Keratinocyte (primary cell): Measurements from ENCODE around the gene ADCY7. TPM values are rescaled to one million over a fixed set of nuclear protein-coding genes. Genes with fewer than 3 reads are reported as not detected.

Experiments used
- DNase-seq: peaks from one replicate; pipeline ENCODE4 v3.0.0-alpha.2; 2011; ENCODE audit warnings: low read depth, missing footprints, low spot score
- FAIRE-seq: peaks from 2 replicates; lab custom pipeline; 2011; peaks lifted over from hg19 to GRCh38; lab: Jason Lieb, UNC
- H2AFZ ChIP-seq: 2 replicates; pipeline ENCODE4 v1.6.0; 2012; ENCODE audit warnings: low read length, control low read depth, inconsistent platforms; ENCODE audit not compliant: control insufficient read depth
- H3K27ac ChIP-seq: 2 replicates; pipeline ENCODE4 v1.5.1; 2011; ENCODE audit warnings: low read length; ENCODE audit not compliant: control insufficient read depth, insufficient read depth
- H3K27me3 ChIP-seq: 3 replicates; pipeline ENCODE4 v1.6.0; 2011; ENCODE audit warnings: low read length; ENCODE audit not compliant: control insufficient read depth, insufficient read depth; ENCODE audit errors: extremely low read depth
- H3K36me3 ChIP-seq, 2 experiments: 2 replicates in 1 of 2; 3 replicates in 1 of 2; pipeline ENCODE4 v1.5.1; 2011; ENCODE audit warnings: low read length in 2 of 2, mild to moderate bottlenecking in 1 of 2; ENCODE audit not compliant: control insufficient read depth in 2 of 2, insufficient read depth in 2 of 2; ENCODE audit errors: extremely low read depth in 1 of 2
- H3K4me1 ChIP-seq: 3 replicates; pipeline ENCODE4 v1.5.1; 2011; ENCODE audit warnings: low read length; ENCODE audit not compliant: control insufficient read depth, insufficient read depth; ENCODE audit errors: extremely low read depth
- H3K4me2 ChIP-seq: 3 replicates; pipeline ENCODE4 v1.6.0; 2011; ENCODE audit warnings: low read depth, low read length; ENCODE audit not compliant: control insufficient read depth, insufficient read depth; ENCODE audit errors: extremely low read depth
- H3K4me3 ChIP-seq, 3 experiments: fragments of 200-600 bp in 1 of 3; sonication (generic) in 1 of 3; 2 replicates in 2 of 3; 3 replicates in 1 of 3; pipeline ENCODE4 v1.5.1; 2011 to 2016; ENCODE audit warnings: low read length in 3 of 3, mild to moderate bottlenecking in 3 of 3, control low read depth in 2 of 3, inconsistent platforms in 1 of 3, low read depth in 1 of 3, mixed read lengths in 1 of 3, mixed run types in 1 of 3, moderate library complexity in 1 of 3; ENCODE audit not compliant: control insufficient read depth in 2 of 3, insufficient read depth in 2 of 3; ENCODE audit errors: extremely low read depth in 1 of 3
- H3K79me2 ChIP-seq: 2 replicates; pipeline ENCODE4 v1.6.0; 2012; ENCODE audit warnings: low read length; ENCODE audit not compliant: control insufficient read depth, insufficient read depth
- H3K9ac ChIP-seq: 3 replicates; pipeline ENCODE4 v1.6.0; 2011; ENCODE audit warnings: low read length; ENCODE audit not compliant: control insufficient read depth, insufficient read depth; ENCODE audit errors: extremely low read depth
- H3K9me1 ChIP-seq: 3 replicates; pipeline ENCODE4 v1.6.0; 2011; ENCODE audit warnings: low read length; ENCODE audit not compliant: control insufficient read depth, insufficient read depth; ENCODE audit errors: extremely low read depth
- H3K9me3 ChIP-seq: 2 replicates; pipeline ENCODE4 v1.5.1; 2012; ENCODE audit warnings: low read depth, low read length; ENCODE audit not compliant: control insufficient read depth
- H4K20me1 ChIP-seq: 3 replicates; pipeline ENCODE4 v1.6.0; 2011; ENCODE audit warnings: low read length; ENCODE audit not compliant: control insufficient read depth, insufficient read depth; ENCODE audit errors: extremely low read depth
- CTCF ChIP-seq, 3 experiments: IDR thresholded peaks in 1 of 3; conservative IDR thresholded peaks in 1 of 3; optimal IDR thresholded peaks in 1 of 3; 2 replicates in 2 of 3; 3 replicates in 1 of 3; pipeline versions ENCODE3 to v1.5.1; 2011; ENCODE audit warnings: low read length in 3 of 3, mild to moderate bottlenecking in 3 of 3, moderate library complexity in 2 of 3, control low read depth in 1 of 3, inconsistent platforms in 1 of 3; ENCODE audit not compliant: insufficient read depth in 2 of 3; ENCODE audit errors: extremely low read depth in 1 of 3
- EZH2 ChIP-seq: IDR thresholded peaks from one replicate; pipeline ENCODE4 v1.6.1; 2012; ENCODE audit warnings: inconsistent platforms, mild to moderate bottlenecking, low read length, moderate library complexity
- dilution Hi-C: fragments of 300-500 bp; cut with MboI; formaldehyde crosslinking; loops from one replicate; pipeline ENCODE4 v1.7.0; 2020; ENCODE audit warnings: low sequenced_read_pairs; ENCODE audit not compliant: extremely low pct_ligation_motif_present
- polyA plus RNA-seq, 5 experiments: library from polyadenylated mRNA; depleted of rRNA in 3 of 5; stranded (reverse) in 3 of 5; stranded (forward) in 1 of 5; unstranded in 1 of 5; fragments of >200 nt; gene quantifications; 1 replicate in 1 of 5; 2 replicates in 3 of 5; 3 replicates in 1 of 5; pipeline versions ENCODE4 v1.2.1 to v1.2.3, GENCODE V29; 2011 to 2012; ENCODE audit warnings: missing spikeins in 2 of 5, low read depth in 1 of 5, low replicate concordance in 1 of 5

ADCY7 gene
- polyA plus RNA-seq, 1 donor (not counting 4 experiments of a cell fraction or from before 2014, with no cell fraction given) = 5.1 TPM

GRCh38 chr16:50303605-50304466 lies 37.5 kb downstream of the ADCY7 start:
- Histone ChIP-seq H3K4me1 (no peaks in the 10 kb centered on the region), H3K4me3 (no peak overlapping the region), H3K79me2 (no peaks in the 10 kb centered on the region), H3K9ac (no peak overlapping the region), H3K27ac (no peak overlapping the region), H4K20me1 (no peaks in the 10 kb centered on the region), H2AFZ (no peak overlapping the region), H3K27me3 (no peaks in the 10 kb centered on the region), H3K4me2 (no peak overlapping the region), H3K9me3 (no peaks in the 10 kb centered on the region), H3K9me1 (no peaks in the 10 kb centered on the region), H3K36me3 (peaks cover 0 to 2% of the 10 kb centered on the region in 2 experiments)
- dilution Hi-C loops = no loop called here
- no peak for FAIRE-seq
- no peak for TF ChIP-seq EZH2
- TF ChIP-seq CTCF (optimal IDR thresholded peaks at IDR 0.05 in 1 of 3, IDR thresholded peaks at IDR 0.05 in 1 of 3, conservative IDR thresholded peaks at IDR 0.05 in 1 of 3; ENCODE audit: extremely low read depth in 1 of 3, insufficient read depth in 2 of 3, low read length in 3 of 3) = no peak
- DNase-seq = no peak

DNA sequence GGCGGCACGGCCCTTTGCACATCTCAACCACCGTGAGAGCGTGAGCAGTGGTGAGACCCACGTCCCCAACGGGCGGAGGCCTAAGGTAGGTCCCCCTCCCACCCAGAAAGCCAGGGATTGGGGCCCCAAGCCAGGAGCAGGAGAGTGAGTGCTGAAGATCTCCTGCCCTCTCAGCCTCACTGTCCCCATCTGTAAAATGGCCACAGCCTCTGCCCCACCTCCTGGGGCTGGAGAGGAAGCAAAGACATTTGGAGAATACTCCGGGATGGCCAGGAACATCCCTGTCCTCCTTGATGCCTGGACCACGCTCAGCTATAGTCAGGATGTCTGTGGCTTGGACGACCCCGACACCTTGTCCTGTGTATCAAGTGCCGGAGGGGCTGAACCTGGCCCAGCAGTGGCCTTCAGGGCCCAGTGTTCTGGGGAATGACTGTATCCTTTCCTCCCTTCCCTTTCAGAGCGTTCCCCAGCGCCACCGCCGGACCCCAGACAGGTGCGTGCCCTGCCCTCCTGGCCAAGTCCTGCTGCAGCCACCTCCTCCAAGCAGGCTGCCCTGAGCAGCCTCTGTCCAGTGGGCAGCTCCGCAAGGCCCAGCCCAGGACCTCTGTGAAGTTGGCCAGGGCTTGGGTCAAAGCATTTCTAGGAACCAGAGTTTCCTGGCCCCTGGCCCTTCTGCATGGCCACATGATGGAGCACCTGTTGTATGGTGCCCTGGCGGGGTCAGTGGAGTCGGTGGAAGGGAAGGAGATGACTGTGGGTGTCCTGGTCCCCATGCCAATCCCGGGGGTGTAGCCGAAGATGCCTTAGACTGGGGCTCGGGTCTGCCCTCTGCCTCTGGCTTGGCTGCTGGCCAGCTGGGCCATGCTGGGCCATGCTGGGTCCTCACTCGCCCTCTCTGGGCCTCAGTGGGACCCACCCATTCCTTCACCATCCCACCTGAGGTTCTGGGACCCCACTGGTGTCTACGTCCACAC lies 38.4 kb downstream of the ADCY7 start:
- Histone ChIP-seq H3K27me3 (no peaks in the 10 kb centered on the region), H4K20me1 (no peaks in the 10 kb centered on the region), H3K4me2 (no peak overlapping the region), H3K36me3 (no peaks in the 10 kb centered on the region), H3K9me3 (no peaks in the 10 kb centered on the region), H2AFZ (no peak overlapping the region), H3K9ac (no peak overlapping the region), H3K4me1 (peaks cover 5% of the 10 kb centered on the region), H3K9me1 (no peaks in the 10 kb centered on the region), H3K4me3 (no peak overlapping the region), H3K27ac (no peak overlapping the region), H3K79me2 (no peaks in the 10 kb centered on the region)
- TF ChIP-seq CTCF (optimal IDR thresholded peaks at IDR 0.05 in 1 of 3, IDR thresholded peaks at IDR 0.05 in 1 of 3, conservative IDR thresholded peaks at IDR 0.05 in 1 of 3; ENCODE audit: extremely low read depth in 1 of 3, insufficient read depth in 2 of 3, low read length in 3 of 3) (no peak), EZH2 (no peak)
- no peak for FAIRE-seq
- dilution Hi-C loops = no loop called here
- no peak for DNase-seq
